GM21390 (cell line): ENCODE results near the gene ZNF782.
"Not testable (repeated sequence)": the region's sequence is repeated elsewhere in the genome, so short reads cannot be mapped to it uniquely, and the experiment has no call there.

Experiments used
- ATAC-seq: cut with Tn5 transposase; IDR thresholded peaks from one replicate; pipeline ENCODE4 v1.9.1; 2021; ENCODE audit not compliant: unreplicated experiment

The ZNF782 gene

GRCh38 chr9:96854651-96855273, 448 bp upstream of the ZNF782 start:
- no peak for ATAC-seq

- ATAC-seq: no peak
Measured at GRCh38 chr9:96852676-96853075, 1.6 kb downstream of the ZNF782 start.

GRCh38 chr9:96844040-96844439, 10.3 kb downstream of the ZNF782 start:
- no peak for ATAC-seq

GRCh38 chr9:96818533-96818932, 35.8 kb downstream of the ZNF782 start:
- ATAC-seq: no peak

GRCh38 chr9:96817973-96818372, 36.3 kb downstream of the ZNF782 start:
- ATAC-seq: no peak

GRCh38 chr9:96813607-96814006, 40.7 kb downstream of the ZNF782 start:
- ATAC-seq: no peak

- ATAC-seq: not testable (repeated sequence)
Measured at GRCh38 chr9:96798959-96799358, 55.4 kb downstream of the ZNF782 start.

GRCh38 chr9:96784021-96784420, 70.3 kb downstream of the ZNF782 start:
- ATAC-seq: no peak

- no peak for ATAC-seq
Measured at GRCh38 chr9:96782235-96782634, 72.1 kb downstream of the ZNF782 start.

GRCh38 chr9:96781552-96781951, 72.8 kb downstream of the ZNF782 start:
- ATAC-seq: no peak

- ATAC-seq: no peak
Measured at GRCh38 chr9:96779089-96779488, 75.2 kb downstream of the ZNF782 start.

GRCh38 chr9:96777426-96777864, 76.9 kb downstream of the ZNF782 start:
- ATAC-seq: no peak

- ATAC-seq: no peak
Measured at GRCh38 chr9:96771124-96771523, 83.2 kb downstream of the ZNF782 start.

- no peak for ATAC-seq
Measured at GRCh38 chr9:96769989-96770388, 84.3 kb downstream of the ZNF782 start.
